CD4-positive, alpha-beta T cell treated with Interleukin-12 subunit alpha and Interleukin-12 subunit beta, for 1 hour (primary cell): Measurements from ENCODE around the gene ICAM5.
"Not testable (repeated sequence)": the region's sequence is repeated elsewhere in the genome, so short reads cannot be mapped to it uniquely, and the experiment has no call there.

ENCODE experiments used
- DNase-seq: peaks from one replicate; pipeline ENCODE4 v3.0.0-alpha.2; 2020

Gene ICAM5

GRCh38 chr19:10270180-10270615, 19.6 kb upstream of the ICAM5 start:
- peak; percentile 78 for DNase-seq

- peak; percentile 84 for DNase-seq
Observed at GRCh38 chr19:10270616-10271394, 18.9 kb upstream of the ICAM5 start, which contains the start of gene ICAM1. Gene ICAM1 (plus strand): TSS chr19:10271120. CDS start chr19:10271160, 40 bp downstream.

DNA sequence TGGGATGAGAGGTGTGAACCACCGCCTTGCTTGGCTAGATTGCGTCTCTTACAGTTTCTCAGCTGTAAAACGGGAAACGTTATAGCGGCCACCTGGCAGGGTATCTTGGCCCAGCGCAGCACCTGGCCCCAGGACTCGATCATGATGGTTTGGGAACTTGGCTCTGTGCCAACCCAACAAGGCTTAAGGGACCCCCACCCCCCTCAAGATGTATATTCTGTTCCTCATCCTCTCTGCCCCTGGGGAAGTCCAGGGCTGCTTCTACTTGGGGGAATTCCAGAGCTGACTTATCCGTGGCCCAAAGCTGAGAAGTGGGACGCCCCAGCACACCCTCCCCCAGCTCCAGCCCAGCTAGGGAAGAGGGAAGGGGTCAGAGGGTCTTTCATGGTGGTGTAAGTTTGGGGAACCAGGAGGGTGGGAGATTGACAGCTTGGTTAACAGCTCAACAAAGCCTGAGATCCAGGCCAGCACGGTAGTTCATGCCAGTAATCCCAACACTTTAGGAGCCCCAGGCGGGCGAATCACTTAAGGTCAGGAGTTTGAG, 18.1 kb upstream of the ICAM5 start:
- peak; percentile 71 for DNase-seq

DNA sequence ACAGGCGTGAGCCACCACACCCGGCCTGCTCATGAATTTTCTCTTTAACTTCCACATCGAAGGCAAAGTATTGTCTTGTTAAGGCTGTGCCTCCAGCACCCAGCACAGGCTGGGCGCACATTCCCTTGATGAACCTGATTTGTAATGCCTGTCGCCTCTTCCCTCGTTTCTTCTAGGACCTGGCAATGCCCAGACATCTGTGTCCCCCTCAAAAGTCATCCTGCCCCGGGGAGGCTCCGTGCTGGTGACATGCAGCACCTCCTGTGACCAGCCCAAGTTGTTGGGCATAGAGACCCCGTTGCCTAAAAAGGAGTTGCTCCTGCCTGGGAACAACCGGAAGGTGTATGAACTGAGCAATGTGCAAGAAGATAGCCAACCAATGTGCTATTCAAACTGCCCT, 15.2 kb upstream of the ICAM5 start:
- DNase-seq, result no peak

GRCh38 chr19:10277795-10278589, 11.8 kb upstream of the ICAM5 start:
- no peak for DNase-seq

DNA sequence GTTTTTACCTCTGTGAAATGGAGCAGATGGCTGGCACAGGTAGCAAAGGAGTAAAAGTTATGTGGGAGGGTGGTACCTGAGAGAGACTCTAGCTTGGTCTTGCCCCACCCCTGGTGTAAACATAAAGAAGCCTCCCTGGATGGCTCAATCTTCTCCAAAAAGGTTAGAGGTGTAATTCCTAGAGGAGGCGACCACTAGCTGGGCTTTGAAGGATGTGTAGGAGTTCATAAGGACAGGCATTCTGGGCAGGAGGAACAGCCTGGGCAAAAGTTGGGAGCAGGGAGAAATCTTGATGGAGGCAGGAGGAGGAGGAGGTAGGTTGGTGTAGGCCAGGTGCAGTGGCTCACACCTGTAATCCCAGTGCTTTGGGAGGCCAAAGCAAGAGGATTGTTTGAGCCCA, 10.8 kb upstream of the ICAM5 start:
- DNase-seq, result no peak

DNA sequence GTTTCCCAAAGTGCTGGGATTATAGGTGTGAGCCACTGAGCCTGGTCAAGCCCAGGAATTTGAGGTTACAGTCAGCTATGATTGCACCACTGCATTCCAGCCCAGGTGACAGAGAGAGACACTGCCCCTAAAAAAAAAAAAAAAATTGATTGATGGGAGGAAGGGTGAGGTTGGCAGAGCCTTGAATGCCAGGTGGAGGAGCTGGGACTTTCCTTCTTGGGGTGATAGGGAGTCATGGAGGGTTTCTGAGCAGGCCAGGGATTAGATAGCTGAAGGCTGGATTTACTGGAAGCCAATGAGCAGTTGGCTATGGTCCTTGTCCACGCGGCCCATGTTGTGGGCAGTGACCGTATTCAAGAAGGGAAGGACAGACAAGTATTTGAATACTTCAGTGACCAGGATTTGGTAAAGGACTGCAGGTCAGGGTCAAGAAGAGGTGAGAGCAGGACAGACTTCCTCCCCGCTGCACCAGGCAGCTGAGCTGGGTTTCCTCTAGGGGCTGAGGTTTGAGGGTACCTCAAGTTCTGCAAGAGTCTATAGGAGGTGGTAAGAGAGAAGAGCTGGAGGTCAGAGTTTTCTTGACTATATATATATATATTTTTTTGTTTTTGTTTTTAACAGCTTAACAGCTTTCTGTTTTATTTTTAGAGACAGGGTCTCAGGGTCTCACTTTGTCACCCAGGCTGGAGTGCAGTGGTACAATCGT, 9.9 kb upstream of the ICAM5 start:
- DNase-seq, result no peak

DNA sequence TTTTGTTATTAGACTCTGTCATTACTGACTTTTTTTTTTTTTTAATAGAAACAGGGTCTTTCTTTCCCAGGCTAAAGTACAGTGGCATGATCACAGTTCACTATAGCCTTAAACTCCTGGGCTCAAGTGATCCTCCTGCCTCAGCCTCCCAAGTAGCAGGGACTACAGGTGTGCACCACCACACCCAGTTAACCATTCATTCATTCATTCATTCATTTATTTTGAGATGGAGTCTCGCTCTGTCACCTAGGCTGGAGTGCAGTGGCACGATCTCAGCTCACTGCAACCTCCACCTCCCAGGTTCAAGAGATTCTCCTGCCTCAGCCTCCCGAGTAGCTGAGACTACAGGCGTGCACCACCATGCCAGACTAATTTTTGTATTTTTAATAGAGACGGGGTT, 7.7 kb upstream of the ICAM5 start:
- not testable (repeated sequence) for DNase-seq

DNA sequence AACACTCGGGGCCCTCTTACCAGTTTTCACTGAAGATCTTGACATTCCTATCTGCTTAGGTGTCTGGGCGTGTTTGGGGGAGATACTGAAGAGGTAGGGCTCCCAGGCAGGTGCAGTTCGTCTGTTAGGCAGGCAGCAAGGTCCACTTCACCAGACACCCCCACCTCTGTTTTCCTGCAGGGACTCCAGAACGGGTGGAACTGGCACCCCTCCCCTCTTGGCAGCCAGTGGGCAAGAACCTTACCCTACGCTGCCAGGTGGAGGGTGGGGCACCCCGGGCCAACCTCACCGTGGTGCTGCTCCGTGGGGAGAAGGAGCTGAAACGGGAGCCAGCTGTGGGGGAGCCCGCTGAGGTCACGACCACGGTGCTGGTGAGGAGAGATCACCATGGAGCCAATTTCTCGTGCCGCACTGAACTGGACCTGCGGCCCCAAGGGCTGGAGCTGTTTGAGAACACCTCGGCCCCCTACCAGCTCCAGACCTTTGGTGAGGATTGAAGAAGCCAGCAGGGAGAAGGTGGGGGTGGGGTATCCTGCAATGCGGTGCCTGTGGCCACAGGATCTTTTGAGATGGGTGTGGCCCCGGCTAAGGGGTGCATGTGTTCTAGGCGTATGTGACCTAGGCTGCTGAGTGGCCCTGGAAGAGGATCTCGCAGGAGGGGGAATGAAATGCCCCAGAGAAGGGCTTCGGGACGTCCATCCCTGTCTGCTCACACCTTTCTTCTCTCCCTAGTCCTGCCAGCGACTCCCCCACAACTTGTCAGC, 6.3 kb upstream of the ICAM5 start:
- DNase-seq, result no peak

- DNase-seq, result no peak
Observed at GRCh38 chr19:10284065-10284959, 5.4 kb upstream of the ICAM5 start.

DNA sequence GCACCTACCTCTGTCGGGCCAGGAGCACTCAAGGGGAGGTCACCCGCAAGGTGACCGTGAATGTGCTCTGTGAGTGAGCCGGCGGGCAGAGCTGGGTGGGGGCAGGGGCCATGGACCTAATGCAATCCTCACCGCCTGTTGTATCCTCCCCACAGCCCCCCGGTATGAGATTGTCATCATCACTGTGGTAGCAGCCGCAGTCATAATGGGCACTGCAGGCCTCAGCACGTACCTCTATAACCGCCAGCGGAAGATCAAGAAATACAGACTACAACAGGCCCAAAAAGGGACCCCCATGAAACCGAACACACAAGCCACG, 4.8 kb upstream of the ICAM5 start:
- no peak for DNase-seq

- DNase-seq, result no peak
Observed at GRCh38 chr19:10285393-10285792, 4.4 kb upstream of the ICAM5 start.

GRCh38 chr19:10286803-10287737, 2.7 kb upstream of the ICAM5 start, which contains the start of gene ICAM4:
Gene ICAM4 (plus strand): TSS chr19:10286955. CDS start chr19:10287013, 58 bp downstream.
- peak; percentile 45 for DNase-seq

DNA sequence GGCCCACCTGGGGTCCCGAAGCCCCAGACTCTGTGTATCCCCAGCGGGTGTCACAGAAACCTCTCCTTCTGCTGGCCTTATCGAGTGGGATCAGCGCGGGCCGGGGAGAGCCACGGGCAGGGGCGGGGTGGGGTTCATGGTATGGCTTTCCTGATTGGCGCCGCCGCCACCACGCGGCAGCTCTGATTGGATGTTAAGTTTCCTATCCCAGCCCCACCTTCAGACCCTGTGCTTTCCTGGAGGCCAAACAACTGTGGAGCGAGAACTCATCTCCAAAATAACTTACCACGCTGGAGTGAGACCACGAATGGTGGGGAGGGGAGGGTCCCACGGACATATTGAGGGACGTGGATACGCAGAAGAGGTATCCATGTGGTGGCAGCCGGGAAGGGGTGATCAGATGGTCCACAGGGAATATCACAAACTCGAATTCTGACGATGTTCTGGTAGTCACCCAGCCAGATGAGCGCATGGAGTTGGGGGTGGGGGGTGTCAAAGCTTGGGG, 1.0 kb upstream of the ICAM5 start:
- peak; percentile 46 for DNase-seq

DNA sequence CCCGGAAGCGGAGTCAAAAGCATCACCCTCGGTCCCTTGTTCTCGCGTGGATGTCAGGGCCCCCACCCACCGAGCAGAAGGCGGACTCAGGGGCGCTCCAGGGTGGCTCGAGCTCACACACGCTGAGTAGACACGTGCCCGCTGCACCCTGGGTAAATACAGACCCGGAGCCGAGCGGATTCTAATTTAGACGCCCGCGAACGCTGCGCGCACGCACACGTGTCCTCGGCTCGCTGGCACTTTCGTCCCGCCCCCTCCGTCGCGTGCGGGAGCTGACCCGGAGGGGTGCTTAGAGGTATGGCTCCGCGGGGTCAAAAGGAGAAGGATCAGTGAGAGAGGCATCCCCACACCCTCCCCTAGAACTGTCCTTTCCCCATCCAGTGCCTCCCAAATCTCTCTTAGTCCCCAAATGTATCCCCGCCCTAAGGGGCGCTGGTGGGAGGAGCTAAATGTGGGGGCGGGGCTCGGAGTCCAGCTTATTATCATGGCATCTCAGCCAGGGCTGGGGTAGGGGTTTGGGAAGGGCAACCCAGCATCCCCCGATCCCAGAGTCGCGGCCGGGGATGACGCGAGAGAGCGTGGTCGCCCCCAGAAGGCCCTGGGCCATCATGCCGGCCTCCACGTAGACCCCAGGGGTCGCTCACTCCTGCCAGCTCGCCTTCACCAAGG, 451 bp upstream of the ICAM5 start:
- peak; percentile 67 for DNase-seq

DNA sequence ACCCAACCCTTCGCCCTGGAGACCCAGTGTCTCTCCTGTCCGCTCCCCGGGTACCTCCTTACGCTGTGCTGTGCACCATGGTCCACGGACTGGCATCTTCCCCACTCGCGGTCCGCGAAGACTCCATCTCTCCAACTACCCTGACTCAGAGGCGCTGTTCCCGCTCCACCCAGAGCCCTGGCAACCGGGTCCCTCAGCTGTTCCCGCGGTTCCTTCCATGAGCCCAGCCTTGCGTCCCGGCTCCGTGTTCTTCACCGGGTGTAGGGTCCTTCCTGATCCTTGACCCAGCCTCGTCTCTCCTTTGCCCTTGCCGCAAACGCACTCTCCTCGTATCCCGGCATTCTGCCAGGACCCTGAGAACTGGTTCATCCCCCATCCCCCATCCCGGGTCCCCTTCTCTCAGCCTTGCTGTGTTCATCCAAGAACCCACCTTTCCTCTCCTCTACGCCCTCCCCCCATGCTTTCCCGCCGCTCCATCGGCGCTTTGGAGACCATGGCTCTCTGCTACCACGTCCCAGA, 664 bp downstream of the ICAM5 start:
- no peak for DNase-seq

- DNase-seq, result peak; percentile 67
Observed at GRCh38 chr19:10290876-10291553, 1.3 kb downstream of the ICAM5 start.

- DNase-seq, result no peak
Observed at GRCh38 chr19:10291554-10292205, 1.9 kb downstream of the ICAM5 start.
